Left lobe of liver (tissue), 2 donors: ENCODE measurements around the gene P3R3URF. TPM values are rescaled to one million over a fixed set of nuclear protein-coding genes. Genes with fewer than 3 reads are reported as not detected.
"Not testable (repeated sequence)": the region's sequence is repeated elsewhere in the genome, so short reads cannot be mapped to it uniquely, and the experiment has no call there.

Source experiments
- ATAC-seq: fragments of 200-7000 bp; cut with Tn5 transposase; one replicate; pipeline ENCODE4 v1.9.1; 2020; ENCODE audit warnings: mild to moderate bottlenecking, moderate library complexity
- DNase-seq: peaks from one replicate; pipeline ENCODE4 v3.0.0-alpha.2; 2020; ENCODE audit warnings: low spot score
- total RNA-seq: library from RNA; stranded (reverse); gene quantifications from one replicate; pipeline ENCODE4 v1.2.1, GENCODE V29; 2021
- donor health status: DM: no; HTN: no; CAD: no; lungs with moderate emphysema.
- donor health status: DM: no; HTN: yes; CAD: no.

The P3R3URF gene
- not detected for total RNA-seq

- DNase-seq, result no peak
- ATAC-seq, result no peak
Observed at GRCh38 chr1:46176211-46176865, at the start of gene P3R3URF. TSS of gene P3R3URF (minus strand) at chr1:46176488. CDS start at chr1:46176471, 17 bp downstream.

GRCh38 chr1:46224966-46225365, 48.7 kb upstream of the P3R3URF start:
- ATAC-seq, result no peak
- no peak for DNase-seq

- DNase-seq (peak; percentile 62), ATAC-seq (peak; percentile 99)
Observed at GRCh38 chr1:46223472-46223943, 47.2 kb upstream of the P3R3URF start.

- DNase-seq, ATAC-seq: not testable (repeated sequence)
Observed at GRCh38 chr1:46223055-46223454, 46.8 kb upstream of the P3R3URF start.

- DNase-seq (no peak), ATAC-seq (no peak)
Observed at GRCh38 chr1:46221749-46222148, 45.5 kb upstream of the P3R3URF start.

GRCh38 chr1:46220808-46221207, 44.5 kb upstream of the P3R3URF start:
- ATAC-seq (no peak), DNase-seq (no peak)

- DNase-seq (no peak), ATAC-seq (no peak)
Observed at GRCh38 chr1:46219551-46220520, 43.5 kb upstream of the P3R3URF start.

GRCh38 chr1:46218443-46218842, 42.2 kb upstream of the P3R3URF start:
- DNase-seq (no peak), ATAC-seq (no peak)

- no peak for DNase-seq
Observed at GRCh38 chr1:46215504-46215903, 39.2 kb upstream of the P3R3URF start.

GRCh38 chr1:46211051-46211450, 34.8 kb upstream of the P3R3URF start:
- no peak for DNase-seq
- no peak for ATAC-seq

More at GRCh38 chr1:46215504-46215903, 39.2 kb upstream of the P3R3URF start:
- no peak for ATAC-seq

GRCh38 chr1:46210561-46210960, 34.3 kb upstream of the P3R3URF start:
- ATAC-seq (no peak), DNase-seq (no peak)

- ATAC-seq (no peak), DNase-seq (no peak)
Observed at GRCh38 chr1:46206399-46206798, 30.1 kb upstream of the P3R3URF start.

- ATAC-seq (no peak), DNase-seq (no peak)
Observed at GRCh38 chr1:46205791-46206190, 29.5 kb upstream of the P3R3URF start.

- ATAC-seq (no peak), DNase-seq (no peak)
Observed at GRCh38 chr1:46205141-46205540, 28.9 kb upstream of the P3R3URF start.

- no peak for DNase-seq
- ATAC-seq, result peak; percentile 13
Observed at GRCh38 chr1:46204406-46204742, 28.1 kb upstream of the P3R3URF start.

GRCh38 chr1:46203738-46204405, 27.6 kb upstream of the P3R3URF start:
- DNase-seq, result no peak
- no peak for ATAC-seq

- peak; percentile 16 for ATAC-seq
- no peak for DNase-seq
Observed at GRCh38 chr1:46199233-46199749, 23.0 kb upstream of the P3R3URF start.

GRCh38 chr1:46197964-46198811, 21.9 kb upstream of the P3R3URF start, which contains the start of gene POMGNT1:
TSS of gene POMGNT1 (minus strand) at chr1:46198434. CDS start at chr1:46197821, 613 bp downstream.
- DNase-seq (peak; percentile 80), ATAC-seq (peak; percentile 89)

- DNase-seq (no peak), ATAC-seq (no peak)
Observed at GRCh38 chr1:46197560-46197963, 21.3 kb upstream of the P3R3URF start.

GRCh38 chr1:46196609-46197008, 20.3 kb upstream of the P3R3URF start:
- DNase-seq (no peak), ATAC-seq (no peak)
